Measurements from ENCODE around the gene SNX1. TPM values are rescaled to one million over a fixed set of nuclear protein-coding genes. Genes with fewer than 3 reads are reported as not detected.

Gene SNX1
- total RNA-seq = 25.2 and 30.2 TPM in 2 replicates

GRCh38 chr15:64095795-64096667 is at the start of gene SNX1:
Gene SNX1, plus strand, starts transcription at chr15:64095982. Its CDS starts 32 bp downstream, at chr15:64096014.

GRCh38 chr15:64046421-64047153 is 49.2 kb upstream of the SNX1 start, which contains the start of gene DAPK2:
Gene DAPK2, minus strand, starts transcription at chr15:64046485. Its CDS starts 6,224 bp downstream, at chr15:64040261.

GRCh38 chr15:64093627-64094417 is 2.0 kb upstream of the SNX1 start, which contains the start of gene CIAO2A:
Gene CIAO2A, minus strand, starts transcription at chr15:64093838. Its CDS starts 70 bp downstream, at chr15:64093768.

GRCh38 chr15:64151727-64152506 is 56.1 kb downstream of the SNX1 start, which contains the start of gene SNX22:
Gene SNX22, plus strand, starts transcription at chr15:64151731. Its CDS starts 45 bp downstream, at chr15:64151776.

GRCh38 chr15:64162869-64163658 is 67.3 kb downstream of the SNX1 start, which contains the start of gene PPIB:
Gene PPIB, minus strand, starts transcription at chr15:64163022. Its CDS starts 36 bp downstream, at chr15:64162986.

Other genes starting within 250 kb of the SNX1 start
- 0.34 and 3.0 TPM in 2 replicates for gene DAPK2, start 49.5 kb upstream of the SNX1 start, total RNA-seq
- gene CIAO2A, start 2.1 kb upstream of the SNX1 start, total RNA-seq = 78.2 and 91.5 TPM in 2 replicates
- gene SNX22, start 55.7 kb downstream of the SNX1 start, total RNA-seq = under 0.01 and 0.17 TPM in 2 replicates
- 673 and 698 TPM in 2 replicates for gene PPIB, start 67.0 kb downstream of the SNX1 start, total RNA-seq